MM.1S (cell line): Measurements from ENCODE around the gene BCL11A.

Experiments
- DNase-seq: peaks from one replicate; pipeline ENCODE4 v3.0.0-alpha.2; 2015
- H2AFZ ChIP-seq: fragments of 300-600 bp; sonication (generic); 2 replicates; pipeline ENCODE4 v1.6.0; 2016; ENCODE audit warnings: antibody characterized with exemption, low read length
- H3F3A ChIP-seq: fragments of 300-600 bp; sonication (generic); 2 replicates; pipeline ENCODE4 v1.6.1; 2016; ENCODE audit warnings: mild to moderate bottlenecking, antibody characterized with exemption, low read length, moderate library complexity, mixed read lengths; ENCODE audit not compliant: insufficient read depth
- H3K27ac ChIP-seq: fragments of 300-600 bp; sonication (generic); 2 replicates; pipeline ENCODE4 v1.5.1; 2016; ENCODE audit warnings: mild to moderate bottlenecking, low read length
- H3K27me3 ChIP-seq: fragments of 300-600 bp; sonication (generic); replicated peaks from 2 replicates; pipeline ENCODE4 v1.6.0; 2016; ENCODE audit warnings: low read length; ENCODE audit not compliant: insufficient read depth
- H3K36me3 ChIP-seq: fragments of 300-600 bp; sonication (generic); replicated peaks from 2 replicates; pipeline ENCODE4 v1.6.1; 2016; ENCODE audit warnings: mild to moderate bottlenecking, low read length, mixed read lengths; ENCODE audit not compliant: insufficient read depth
- H3K4me1 ChIP-seq: fragments of 300-600 bp; sonication (generic); 2 replicates; pipeline ENCODE4 v1.6.1; 2016; ENCODE audit warnings: low read length, mixed read lengths
- H3K4me2 ChIP-seq: fragments of 300-600 bp; sonication (generic); 2 replicates; pipeline ENCODE4 v1.6.0; 2016; ENCODE audit warnings: low read depth, low read length
- H3K4me3 ChIP-seq: fragments of 300-600 bp; sonication (generic); 2 replicates; pipeline ENCODE4 v1.5.1; 2016; ENCODE audit warnings: low read length, mixed read lengths
- H3K79me2 ChIP-seq: fragments of 300-600 bp; sonication (generic); 2 replicates; pipeline ENCODE4 v1.6.1; 2016; ENCODE audit warnings: mixed run types, low read length, mixed read lengths
- H3K9ac ChIP-seq: fragments of 300-600 bp; sonication (generic); 2 replicates; pipeline ENCODE4 v1.6.1; 2016; ENCODE audit warnings: low read length, mixed read lengths
- H3K9me2 ChIP-seq: fragments of 300-600 bp; sonication (generic); replicated peaks from 2 replicates; pipeline ENCODE4 v1.6.1; 2016; ENCODE audit warnings: mild to moderate bottlenecking, low read length, mixed read lengths; ENCODE audit not compliant: insufficient read depth
- H3K9me3 ChIP-seq: fragments of 300-600 bp; sonication (generic); replicated peaks from 2 replicates; pipeline ENCODE4 v1.6.1; 2016; ENCODE audit warnings: mild to moderate bottlenecking, low read length, mixed read lengths; ENCODE audit not compliant: insufficient read depth
- H4K20me1 ChIP-seq: fragments of 300-600 bp; sonication (generic); 2 replicates; pipeline ENCODE4 v1.6.1; 2016; ENCODE audit warnings: mild to moderate bottlenecking, low read length, moderate library complexity, mixed read lengths; ENCODE audit not compliant: insufficient read depth
- EZH2 ChIP-seq: fragments of 300-600 bp; sonication (generic); optimal IDR thresholded peaks from 2 replicates; pipeline ENCODE3; 2017; ENCODE audit warnings: low read depth, mild to moderate bottlenecking, antibody characterized with exemption, low read length, mixed read lengths
- EZH2phosphoT487 ChIP-seq: fragments of 300-600 bp; sonication (generic); IDR thresholded peaks from 2 replicates; pipeline ENCODE4 v1.6.1; 2018; ENCODE audit warnings: antibody characterized with exemption, low read length
- TF ChIP-seq, protein P1 (sequence below): fragments of 300-600 bp; sonication (generic); IDR thresholded peaks from 2 replicates; pipeline ENCODE4 v1.5.1; 2016; ENCODE audit warnings: antibody characterized with exemption, low read length, mixed read lengths

Gene BCL11A

DNA sequence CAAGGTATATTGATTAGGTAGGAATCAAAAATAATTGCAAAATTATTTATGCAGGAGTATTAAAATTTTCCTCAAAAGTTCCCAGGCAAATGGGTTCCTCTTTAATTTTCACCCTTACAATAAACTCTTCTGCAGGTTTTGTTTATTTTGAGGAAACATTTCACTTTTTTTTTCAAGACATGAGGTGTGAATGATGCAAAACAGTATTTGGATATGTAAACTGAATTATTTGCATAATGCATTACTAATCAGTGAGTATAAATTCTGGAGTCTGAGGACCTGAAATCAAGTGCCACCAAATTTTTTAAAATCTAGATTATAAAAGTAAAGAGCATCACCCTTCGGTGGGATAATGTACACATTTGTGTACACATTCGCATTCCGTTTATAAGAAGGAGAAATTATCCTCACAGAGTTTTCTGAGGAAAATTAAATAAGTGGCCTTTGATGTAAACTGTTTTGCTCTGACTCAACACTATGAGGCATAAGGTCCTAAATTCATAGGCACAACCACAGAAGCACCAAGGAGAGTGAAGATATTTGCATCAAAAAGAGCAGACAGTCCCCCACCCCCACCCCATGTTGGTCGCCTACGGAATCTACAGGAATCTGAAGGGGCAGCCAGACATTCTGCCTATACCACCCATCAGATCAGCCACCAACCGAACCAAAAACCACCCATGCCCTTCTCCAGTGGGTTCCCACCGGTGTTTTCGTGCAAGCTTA is 33.1 kb downstream of the BCL11A start:
- no peak overlapping the region for H3K4me2 ChIP-seq
- H3F3A ChIP-seq: no peaks in the 10 kb centered on the region
- no peaks in the 10 kb centered on the region for H3K4me1 ChIP-seq
- no peak overlapping the region for H3K27ac ChIP-seq
- H2AFZ ChIP-seq: no peak overlapping the region
- no peaks in the 10 kb centered on the region for H3K36me3 ChIP-seq
- no peaks in the 10 kb centered on the region for H3K9me2 ChIP-seq
- no peak for DNase-seq
- H4K20me1 ChIP-seq: no peaks in the 10 kb centered on the region
- TF ChIP-seq, protein P1, sequence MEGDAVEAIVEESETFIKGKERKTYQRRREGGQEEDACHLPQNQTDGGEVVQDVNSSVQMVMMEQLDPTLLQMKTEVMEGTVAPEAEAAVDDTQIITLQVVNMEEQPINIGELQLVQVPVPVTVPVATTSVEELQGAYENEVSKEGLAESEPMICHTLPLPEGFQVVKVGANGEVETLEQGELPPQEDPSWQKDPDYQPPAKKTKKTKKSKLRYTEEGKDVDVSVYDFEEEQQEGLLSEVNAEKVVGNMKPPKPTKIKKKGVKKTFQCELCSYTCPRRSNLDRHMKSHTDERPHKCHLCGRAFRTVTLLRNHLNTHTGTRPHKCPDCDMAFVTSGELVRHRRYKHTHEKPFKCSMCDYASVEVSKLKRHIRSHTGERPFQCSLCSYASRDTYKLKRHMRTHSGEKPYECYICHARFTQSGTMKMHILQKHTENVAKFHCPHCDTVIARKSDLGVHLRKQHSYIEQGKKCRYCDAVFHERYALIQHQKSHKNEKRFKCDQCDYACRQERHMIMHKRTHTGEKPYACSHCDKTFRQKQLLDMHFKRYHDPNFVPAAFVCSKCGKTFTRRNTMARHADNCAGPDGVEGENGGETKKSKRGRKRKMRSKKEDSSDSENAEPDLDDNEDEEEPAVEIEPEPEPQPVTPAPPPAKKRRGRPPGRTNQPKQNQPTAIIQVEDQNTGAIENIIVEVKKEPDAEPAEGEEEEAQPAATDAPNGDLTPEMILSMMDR: no peak
- no peak for TF ChIP-seq EZH2phosphoT487
- TF ChIP-seq EZH2: no peak
- no peak overlapping the region for H3K9ac ChIP-seq
- no peaks in the 10 kb centered on the region for H3K9me3 ChIP-seq
- H3K4me3 ChIP-seq: no peak overlapping the region
- H3K27me3 ChIP-seq: no peaks in the 10 kb centered on the region
- H3K79me2 ChIP-seq: no peaks in the 10 kb centered on the region

DNA sequence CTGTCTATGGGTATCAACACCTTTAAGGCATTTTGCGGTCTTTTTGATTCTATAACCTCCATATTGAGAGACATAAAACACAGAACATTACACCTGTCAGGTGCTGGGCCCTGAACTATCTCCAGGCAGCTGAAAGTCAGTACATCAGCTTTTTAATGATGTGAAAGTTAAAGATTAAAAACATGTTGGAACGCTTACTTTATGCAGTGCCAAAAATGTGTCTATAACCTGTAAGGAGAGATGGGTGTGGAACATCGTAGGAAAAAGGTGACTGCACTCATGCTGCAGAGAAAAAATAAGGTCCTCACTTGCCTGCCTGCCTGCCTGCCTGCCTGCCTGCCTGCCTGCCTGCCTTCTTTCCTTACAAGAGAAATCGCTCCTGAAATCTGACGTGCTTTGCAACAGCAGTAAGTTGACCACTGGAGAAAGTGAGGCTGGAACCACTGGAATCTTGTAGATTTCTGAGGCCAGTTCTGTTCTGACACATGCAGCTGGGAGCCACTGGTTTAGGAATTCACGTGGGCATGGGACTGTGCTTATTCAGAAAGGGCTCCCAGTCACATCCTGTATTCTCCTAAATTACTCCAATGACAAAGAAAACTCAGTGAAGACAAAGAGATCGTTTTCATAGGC is 34.1 kb downstream of the BCL11A start:
- DNase-seq: no peak
- no peak overlapping the region for H3K27ac ChIP-seq

DNA sequence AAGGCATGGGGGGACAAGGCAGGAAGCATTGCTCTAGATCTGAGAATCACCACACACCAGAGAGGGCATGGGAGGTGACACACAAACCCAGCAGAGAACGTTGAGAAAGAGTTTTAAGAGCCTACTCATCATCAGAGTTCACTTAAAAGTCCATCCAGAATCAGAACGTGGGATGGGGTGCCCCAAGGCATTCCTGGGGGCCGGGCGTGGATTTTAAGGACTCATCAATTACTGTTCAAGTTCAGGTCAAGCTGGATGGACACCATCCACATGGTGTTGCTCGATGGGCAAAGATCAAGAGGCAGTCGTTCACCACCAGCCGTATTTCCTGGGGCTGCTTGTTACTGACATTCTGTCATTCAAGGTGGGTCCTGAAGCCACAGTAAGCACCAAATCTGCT is 34.9 kb downstream of the BCL11A start:
- Histone ChIP-seq H3K4me1 (no peaks in the 10 kb centered on the region), H3K9me2 (no peaks in the 10 kb centered on the region), H3K9me3 (no peaks in the 10 kb centered on the region), H3K79me2 (no peaks in the 10 kb centered on the region), H4K20me1 (no peaks in the 10 kb centered on the region), H3K36me3 (no peaks in the 10 kb centered on the region), H3F3A (no peaks in the 10 kb centered on the region), H3K4me2 (no peak overlapping the region), H3K4me3 (no peak overlapping the region), H3K27me3 (no peaks in the 10 kb centered on the region), H3K9ac (no peak overlapping the region), H2AFZ (no peak overlapping the region), H3K27ac (no peak overlapping the region)
- TF ChIP-seq EZH2: no peak
- TF ChIP-seq, protein P1: no peak
- TF ChIP-seq EZH2phosphoT487: no peak
- no peak for DNase-seq

More for the DNA sequence above, 34.1 kb downstream of the BCL11A start:
- Histone ChIP-seq H3F3A (no peaks in the 10 kb centered on the region), H3K27me3 (no peaks in the 10 kb centered on the region), H3K9ac (no peak overlapping the region), H3K4me2 (no peak overlapping the region), H3K9me3 (no peaks in the 10 kb centered on the region), H3K4me3 (no peak overlapping the region), H3K4me1 (no peaks in the 10 kb centered on the region), H2AFZ (no peak overlapping the region), H4K20me1 (no peaks in the 10 kb centered on the region), H3K9me2 (no peaks in the 10 kb centered on the region), H3K36me3 (no peaks in the 10 kb centered on the region), H3K79me2 (no peaks in the 10 kb centered on the region)
- TF ChIP-seq, protein P1: no peak
- TF ChIP-seq EZH2 (no peak), EZH2phosphoT487 (no peak)
